ENCODE data around the gene IRF9.

GRCh38 chr14:24115422-24116127 lies 45.5 kb upstream of the IRF9 start:
- TF ChIP-seq CTCF (IDR thresholded peaks at IDR 0.05) (no peak), POLR2AphosphoS5 (IDR thresholded peaks at IDR 0.05) (no peak)

Data from breast epithelium (tissue), 3 donors.